ENCODE results near the gene HPX.

The HPX gene, protein sequence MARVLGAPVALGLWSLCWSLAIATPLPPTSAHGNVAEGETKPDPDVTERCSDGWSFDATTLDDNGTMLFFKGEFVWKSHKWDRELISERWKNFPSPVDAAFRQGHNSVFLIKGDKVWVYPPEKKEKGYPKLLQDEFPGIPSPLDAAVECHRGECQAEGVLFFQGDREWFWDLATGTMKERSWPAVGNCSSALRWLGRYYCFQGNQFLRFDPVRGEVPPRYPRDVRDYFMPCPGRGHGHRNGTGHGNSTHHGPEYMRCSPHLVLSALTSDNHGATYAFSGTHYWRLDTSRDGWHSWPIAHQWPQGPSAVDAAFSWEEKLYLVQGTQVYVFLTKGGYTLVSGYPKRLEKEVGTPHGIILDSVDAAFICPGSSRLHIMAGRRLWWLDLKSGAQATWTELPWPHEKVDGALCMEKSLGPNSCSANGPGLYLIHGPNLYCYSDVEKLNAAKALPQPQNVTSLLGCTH

DNA sequence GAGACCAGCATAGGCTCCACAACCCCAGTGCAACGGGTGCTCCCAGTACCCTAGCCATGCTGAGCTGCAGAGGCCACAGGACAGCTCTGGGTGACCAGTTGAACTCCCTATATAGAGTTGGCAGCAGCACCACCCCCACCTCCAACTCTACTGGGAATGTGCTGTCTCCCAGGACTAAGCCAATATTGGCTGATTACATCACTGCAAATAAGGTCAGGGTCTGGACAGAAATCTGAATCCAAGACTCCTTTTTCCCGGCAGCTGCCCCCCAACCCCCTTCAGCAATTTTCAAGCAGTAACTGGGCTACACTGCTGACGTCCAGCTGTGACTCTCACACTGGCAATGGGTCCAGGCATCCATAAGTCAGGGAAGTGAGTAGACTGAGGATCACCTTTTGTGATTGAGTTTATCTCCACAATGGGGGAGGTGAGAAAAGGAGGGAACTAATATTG is at the start of gene HPX:
Gene HPX (minus strand): TSS at position 82 of the 453 bp plus-strand sequence. CDS start 24 bp downstream, at position 58.
- no peak for DNase-seq (ENCODE audit: low read depth)

DNA sequence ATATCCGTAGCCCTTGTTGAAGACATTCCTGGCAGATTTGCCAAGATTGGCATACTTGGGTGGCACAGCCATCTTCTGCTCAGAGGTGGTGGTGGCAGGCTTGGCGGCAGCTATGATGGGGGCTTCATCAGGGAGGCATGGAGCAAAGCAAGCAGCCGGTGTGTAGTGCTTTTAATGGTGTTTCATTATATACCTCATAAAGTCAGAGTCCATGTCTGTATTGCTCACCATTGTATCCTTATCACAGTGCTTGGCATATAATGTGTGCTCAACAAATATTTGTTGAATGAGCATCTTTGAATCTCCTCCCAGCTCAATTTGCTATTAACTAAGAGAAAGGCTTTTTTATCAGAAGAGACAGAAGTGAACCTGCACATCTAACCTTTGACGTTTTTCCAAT is 48.5 kb upstream of the HPX start:
- DNase-seq (ENCODE audit: low read depth), result no peak

DNA sequence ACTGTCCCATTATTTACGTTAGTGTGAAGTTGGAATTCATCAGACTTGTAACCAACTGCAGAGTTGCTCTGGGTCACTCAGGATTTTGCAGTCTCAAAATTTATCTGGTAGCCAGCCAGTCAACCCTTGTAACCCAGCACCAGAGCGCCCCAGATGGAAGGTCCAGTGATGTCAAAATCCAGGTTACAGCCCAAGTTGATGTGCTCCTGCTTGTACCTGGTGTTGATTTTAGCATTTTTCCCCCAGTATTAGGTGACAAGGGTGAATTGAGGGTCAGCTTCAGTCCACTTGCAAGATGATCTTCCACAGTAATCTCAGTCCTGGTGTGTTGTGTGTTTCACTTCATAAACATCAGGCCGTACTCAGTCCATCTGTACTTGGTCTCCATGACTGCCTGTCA is 48.0 kb upstream of the HPX start:
- DNase-seq (ENCODE audit: low read depth), result no peak

DNA sequence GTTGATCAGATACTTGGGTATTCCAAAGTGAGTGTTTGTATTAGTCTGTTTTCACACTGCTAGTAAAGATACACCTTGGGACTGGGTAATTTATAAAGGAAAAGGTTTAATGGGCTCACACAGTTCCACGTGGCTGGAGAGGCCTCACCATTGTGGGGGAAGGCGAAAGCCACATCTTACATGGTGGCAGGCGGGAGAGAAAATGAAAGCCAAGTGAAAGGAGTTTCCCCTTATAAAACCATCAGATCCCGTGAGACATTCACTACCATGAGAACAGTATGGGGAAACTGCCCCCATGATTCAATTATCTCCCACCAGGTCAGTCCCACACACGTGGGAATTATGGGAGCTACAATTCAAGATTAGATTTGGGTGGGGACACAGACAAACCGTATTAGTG is 47.6 kb upstream of the HPX start:
- DNase-seq (ENCODE audit: low read depth), result no peak

DNA sequence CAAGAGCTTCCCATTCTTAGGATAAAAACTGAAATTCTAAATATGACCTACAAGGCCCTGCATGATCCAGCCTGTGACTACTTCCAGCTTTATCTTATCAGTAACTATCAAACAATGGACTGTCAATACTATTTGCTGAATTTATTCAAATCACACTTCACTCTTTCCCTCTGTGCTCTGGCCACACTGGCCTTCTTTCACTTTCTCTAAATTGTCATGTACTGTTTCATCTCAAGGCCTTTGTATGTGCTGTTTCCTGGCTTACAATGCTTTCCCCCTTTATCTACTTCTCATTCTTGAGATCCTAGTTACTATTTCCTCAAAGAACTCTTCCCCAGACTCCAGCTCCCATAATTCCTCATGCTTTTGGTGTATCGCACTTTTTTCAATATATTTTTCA is 46.2 kb upstream of the HPX start:
- no peak for DNase-seq (ENCODE audit: low read depth)

DNA sequence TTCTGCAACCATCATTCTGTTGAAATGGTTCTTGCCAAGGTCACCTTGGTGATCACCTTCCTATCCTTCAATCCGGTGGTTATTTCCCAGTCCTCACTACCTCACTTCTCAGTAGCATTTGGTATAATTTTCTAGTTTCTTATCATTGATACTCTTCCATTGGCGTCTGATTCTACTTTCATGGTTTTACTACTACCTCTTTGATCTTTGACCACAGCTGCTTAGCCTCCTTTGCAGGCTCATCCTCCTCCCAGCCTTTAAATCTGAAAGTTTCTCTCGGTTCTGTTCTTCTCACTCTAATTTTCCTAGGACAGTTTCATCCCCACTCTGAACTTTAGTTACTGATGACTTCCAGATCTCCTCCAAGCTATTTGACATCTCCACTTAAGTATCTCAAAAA is 45.5 kb upstream of the HPX start:
- no peak for DNase-seq (ENCODE audit: low read depth)

DNA sequence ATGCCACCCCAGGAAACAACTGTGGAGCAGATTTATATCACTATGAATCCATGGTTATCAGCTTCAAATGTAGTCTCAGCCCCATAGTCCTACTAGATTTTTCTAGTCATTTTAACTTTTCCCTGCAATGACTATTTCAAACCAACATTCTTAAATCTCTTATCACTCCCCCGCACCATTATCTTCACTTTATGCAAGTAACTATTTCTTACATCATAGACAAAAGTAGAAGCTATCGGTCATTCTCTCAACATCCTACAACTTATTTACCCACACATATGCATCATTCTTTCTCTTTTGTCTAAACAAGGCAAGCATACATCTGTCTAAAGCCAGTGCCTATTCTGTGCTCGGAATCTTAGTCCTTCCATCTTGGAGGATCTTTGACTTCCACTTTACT is 44.9 kb upstream of the HPX start:
- no peak for DNase-seq (ENCODE audit: low read depth)

DNA sequence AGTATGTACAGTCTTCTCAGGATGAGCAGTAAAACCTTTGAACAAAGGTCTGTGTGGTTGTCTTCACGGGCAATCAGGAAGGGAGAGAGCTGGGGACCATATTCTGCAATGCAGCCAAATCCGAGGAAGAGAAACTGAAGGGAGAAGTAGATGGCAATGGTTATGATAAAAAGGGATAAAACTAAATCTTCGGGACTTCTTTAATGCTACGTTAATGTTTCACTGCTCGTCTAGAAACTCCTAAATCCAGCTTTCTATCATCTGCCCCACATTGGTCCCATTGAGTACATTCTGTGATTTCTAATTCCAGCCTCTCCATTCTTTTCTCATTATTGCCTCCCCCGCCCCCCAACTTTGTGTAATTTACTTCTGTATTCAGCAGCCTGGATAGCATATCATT is 42.2 kb upstream of the HPX start:
- no peak for DNase-seq (ENCODE audit: low read depth)

DNA sequence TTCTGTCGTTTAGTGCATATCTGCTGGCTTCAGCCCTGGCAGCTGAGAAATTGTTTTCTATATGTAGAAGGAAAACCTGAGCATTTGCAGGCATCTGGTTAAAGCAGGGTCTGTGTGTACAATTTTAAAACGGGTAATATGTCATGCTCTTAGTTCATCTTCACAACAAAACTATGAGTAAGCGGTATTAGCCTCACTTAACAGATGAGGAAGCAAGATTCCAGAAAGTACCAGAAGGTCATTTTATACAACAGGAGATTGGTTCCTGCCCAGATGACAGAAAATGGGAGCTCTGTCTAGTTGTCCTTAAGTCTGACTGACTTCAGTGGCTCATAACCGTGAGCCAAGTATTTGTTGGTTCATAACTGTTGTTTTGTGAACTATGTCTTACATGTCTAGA is 41.7 kb upstream of the HPX start:
- no peak for DNase-seq (ENCODE audit: low read depth)

DNA sequence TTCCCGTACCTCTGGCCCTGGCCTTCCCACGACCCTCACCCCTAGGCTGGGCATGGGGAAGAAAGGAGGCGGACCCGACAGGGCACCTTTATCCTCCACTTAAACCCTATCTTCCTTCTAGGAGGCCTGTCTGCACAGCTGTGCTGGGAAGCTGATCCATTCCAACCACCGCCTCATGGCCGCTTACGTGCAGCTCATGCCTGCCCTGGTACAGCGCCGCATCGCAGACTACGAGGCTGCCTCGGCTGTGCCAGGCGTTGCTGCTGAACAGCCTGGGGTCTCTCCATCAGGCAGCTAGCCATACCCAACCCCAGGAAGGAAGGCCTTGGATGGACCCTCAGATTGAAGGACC is 41.1 kb upstream of the HPX start:
- no peak for DNase-seq (ENCODE audit: low read depth)

DNA sequence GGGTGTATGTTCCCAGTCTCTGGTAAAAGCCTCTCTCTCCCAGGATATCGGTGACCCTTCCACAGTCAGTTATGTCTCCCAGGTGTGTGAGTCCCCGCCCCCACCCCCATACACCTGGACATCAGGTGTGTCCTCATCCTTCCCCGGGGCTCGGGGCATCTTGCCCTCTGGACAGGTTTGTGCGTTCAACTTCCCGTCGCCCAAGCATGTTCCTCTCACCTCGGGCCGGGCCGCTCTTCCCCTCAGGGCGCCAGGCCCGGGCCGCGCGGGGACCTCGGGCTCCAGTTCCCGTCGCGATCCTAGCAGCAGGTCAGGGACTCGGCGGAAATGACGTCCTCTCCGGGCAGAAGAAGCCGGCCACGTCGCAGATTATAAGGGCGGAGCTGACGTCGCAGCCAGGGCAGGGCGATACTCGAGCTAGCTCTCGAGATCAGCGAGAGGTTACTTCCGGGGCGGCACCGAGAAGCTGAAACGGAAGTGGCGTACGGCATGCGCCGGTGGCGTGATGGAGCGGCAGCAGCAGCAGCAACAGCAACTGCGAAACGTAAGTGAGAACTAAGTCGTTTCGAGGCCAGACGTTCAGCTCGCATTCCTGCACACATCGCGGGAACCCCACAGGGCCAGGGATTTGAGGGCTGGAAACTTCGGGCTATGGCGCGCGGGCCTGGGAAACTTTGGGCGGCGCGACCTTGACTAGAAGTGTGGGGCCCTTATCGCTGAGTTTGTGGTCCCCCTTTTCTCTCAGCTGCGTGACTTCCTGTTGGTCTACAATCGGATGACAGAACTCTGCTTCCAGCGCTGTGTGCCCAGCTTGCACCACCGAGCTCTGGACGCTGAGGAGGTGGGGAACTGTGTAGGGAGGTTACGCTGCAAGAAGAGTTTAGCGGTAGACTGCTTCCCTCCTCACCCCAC is 40.5 kb upstream of the HPX start, which contains the start of the genes ARFIP2 and TIMM10B:
Gene ARFIP2 (minus strand): TSS at position 320 of the 912 bp plus-strand sequence. CDS start 910 bp downstream, outside the sequence.
Gene TIMM10B (plus strand): TSS at position 490 of the 912 bp plus-strand sequence. CDS start 16 bp downstream, at position 506.
- DNase-seq (ENCODE audit: low read depth), result peak; percentile 87

DNA sequence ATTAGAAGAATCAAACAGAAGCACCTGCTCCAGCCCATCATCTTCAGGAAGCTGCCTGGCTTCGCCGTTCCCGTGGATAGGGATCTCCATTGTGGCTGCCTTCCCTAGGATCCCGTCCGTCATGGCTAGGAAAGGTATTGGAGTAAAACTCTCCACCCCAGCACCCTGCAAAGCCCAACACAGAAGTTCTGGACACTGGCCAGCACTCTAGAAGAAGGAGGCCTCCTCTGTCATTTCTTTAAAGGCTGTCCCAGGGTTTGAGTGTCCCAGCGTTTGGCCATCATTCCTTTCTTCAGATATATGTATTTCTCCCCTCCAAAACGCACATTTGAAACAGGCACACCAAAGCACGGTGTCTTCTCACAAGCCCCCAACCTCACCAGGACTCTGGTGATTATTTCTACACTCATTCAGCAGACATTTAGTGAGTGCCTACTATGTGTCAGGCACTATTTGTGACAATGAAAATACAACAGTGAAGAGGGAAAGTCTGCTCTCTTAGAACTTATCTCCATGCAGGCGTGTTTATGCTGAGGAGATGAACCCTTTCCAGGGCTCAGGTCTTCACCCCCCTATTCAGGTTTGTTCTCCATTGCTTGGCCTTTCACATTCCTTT is 39.6 kb upstream of the HPX start:
- DNase-seq (ENCODE audit: low read depth), result no peak

DNA sequence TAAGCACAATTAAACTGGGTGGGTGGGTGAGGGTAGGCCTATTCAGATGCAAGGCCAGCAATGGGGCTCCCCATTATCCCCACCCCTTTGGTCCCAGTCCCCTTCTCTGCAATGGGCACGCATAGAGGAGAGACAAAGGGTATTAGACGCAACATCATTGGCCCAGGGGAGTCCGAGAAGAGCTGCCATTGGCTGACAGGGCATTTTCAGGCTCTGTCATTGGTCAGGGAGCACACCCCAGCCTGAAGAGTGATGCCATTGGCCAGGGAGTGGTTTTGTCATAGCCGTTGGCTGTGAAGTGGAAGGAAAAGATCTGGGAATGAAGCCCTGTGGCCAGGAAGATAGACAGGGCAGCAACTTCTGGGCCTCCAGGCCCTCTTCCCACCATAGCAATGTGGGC is 35.8 kb upstream of the HPX start:
- no peak for DNase-seq (ENCODE audit: low read depth)

DNA sequence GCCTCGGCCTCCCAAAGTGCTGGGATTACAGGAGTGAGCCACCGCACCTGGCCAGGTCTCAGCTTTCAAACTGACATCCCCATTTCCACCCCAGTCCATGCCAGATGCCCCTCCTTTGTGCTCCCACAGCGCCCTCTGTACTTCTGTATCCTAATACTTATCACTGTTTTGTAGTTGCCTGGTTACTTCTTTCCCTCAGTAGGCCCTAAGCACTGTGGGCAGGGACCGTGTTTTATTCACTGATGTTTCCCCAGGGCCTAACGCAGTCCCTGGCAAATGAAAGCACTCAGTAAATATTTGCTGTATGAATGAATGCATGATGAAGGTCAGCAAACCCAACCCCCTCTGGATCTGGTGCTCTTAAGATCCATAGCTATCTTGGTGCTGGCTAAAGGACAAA is 35.1 kb upstream of the HPX start:
- DNase-seq (ENCODE audit: low read depth), result no peak

DNA sequence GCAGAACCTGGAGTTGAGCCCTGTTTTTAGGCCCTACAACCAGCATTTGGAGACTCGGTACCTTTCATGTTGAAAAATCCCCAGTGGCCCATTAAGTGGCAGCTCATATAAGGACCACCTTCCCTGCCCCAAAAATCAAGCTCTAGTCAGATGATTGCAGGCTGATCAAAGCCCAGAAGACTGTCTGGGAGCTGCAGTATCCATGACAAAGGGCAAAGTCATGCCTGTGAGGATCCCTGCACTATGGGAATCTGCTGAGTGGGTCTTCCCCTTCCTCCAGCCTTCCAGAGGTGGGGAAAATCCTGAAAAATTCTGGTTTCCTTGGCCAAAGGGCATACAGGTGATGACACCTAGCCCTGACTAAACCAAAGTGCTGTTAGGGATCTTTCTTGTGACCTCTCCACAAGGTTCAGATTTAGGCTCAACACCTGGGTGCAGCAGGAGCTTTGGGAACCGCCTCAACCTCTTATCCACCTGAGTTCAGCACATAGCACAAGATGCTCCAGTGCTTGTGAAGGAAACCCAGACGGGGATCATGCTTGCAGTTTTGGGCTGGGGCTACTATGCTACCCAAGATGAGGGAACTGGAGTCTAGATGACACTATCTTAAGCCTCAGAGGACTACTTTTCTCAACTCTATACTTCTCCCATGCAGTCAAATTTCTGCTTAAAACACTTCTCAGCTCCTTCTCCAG is 34.2 kb upstream of the HPX start:
- no peak for DNase-seq (ENCODE audit: low read depth)

DNA sequence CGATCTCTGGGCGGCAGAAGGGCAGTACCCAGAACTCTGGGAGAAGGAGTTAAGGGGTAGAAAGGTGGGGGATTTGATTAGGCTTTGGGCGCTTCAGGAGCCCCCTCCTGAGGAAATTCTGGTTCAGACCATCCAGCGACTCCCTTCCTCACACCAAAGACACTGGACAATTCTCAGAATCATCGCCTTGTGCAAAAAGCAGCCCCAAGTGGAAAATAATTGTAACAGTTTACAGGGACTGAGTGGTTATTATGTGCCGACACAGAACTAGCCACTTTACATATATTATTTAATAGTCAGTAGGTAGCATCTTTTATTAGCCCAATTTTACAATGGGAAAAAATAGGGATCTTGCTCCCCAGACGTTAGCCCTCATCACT is 33.6 kb upstream of the HPX start:
- peak; percentile 17 for DNase-seq (ENCODE audit: low read depth)

DNA sequence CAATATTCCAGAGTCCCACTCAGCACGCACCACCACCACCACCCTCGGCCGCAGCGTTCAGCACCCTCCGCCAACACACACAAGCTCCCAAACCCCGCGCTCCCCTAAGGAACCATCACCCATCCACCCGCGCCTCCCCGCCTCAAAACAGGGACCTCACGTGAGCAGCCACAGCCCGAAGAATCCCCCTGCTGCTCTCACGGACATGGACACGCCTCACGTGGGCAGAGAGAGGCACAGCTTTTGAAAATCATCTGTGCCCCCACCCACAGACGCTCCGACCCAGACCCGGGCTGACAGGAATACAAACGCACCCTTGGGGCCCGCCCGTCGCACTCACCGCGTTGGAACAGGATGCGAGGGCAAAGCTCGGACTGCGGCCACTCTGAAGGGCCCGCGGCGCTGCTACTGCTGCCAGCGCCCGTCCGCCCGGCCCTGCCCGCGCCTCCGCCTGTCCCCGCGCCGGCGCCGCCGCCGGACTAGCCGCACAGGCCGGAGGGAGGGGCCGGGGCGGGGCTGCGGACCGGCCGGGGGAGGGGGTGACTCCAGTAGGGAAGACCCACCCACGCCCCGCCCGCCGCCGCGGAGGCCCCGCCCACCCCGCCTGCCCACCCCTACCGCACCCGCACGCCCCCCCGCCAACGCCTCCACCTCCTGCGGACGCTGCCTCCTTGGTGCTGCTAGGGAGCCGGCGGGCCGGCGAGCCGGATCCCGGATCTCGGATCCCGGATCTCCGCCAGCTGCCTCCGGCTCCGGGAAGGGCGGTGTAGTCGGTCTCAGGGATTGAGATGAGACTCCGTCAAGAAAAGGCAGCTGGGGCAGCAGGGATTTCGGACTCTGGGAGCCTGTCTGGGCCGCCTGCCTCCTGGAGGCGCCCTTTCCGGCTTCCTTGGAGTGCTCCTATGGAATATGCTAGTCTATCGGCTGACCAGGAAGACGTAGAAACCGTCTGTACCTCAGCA is 32.9 kb upstream of the HPX start, which contains the start of gene TRIM3:
Gene TRIM3 (minus strand): TSS at position 491 of the 962 bp plus-strand sequence. CDS start 8,246 bp downstream, outside the sequence.
- DNase-seq (ENCODE audit: low read depth), result peak; percentile 70

DNA sequence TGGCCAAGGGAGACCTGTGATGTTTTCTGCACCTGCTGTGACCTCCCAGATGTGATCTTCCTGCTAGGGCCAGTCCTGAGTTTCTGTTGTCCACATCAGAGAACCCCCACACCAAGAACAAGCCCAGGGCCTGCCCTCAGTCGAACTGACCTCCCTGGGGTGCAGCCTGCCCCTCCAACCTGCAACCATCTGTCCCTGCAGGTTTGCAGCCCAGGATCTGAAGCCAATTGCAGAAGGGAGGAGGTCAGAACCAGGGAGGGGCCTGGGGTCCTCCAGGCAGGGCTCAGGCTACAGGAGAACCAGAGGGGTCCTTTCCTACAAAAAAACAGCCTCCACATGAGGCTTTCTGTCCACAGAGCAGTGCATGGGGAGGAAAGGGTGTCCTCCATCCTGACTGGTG is 32.1 kb upstream of the HPX start:
- no peak for DNase-seq (ENCODE audit: low read depth)

DNA sequence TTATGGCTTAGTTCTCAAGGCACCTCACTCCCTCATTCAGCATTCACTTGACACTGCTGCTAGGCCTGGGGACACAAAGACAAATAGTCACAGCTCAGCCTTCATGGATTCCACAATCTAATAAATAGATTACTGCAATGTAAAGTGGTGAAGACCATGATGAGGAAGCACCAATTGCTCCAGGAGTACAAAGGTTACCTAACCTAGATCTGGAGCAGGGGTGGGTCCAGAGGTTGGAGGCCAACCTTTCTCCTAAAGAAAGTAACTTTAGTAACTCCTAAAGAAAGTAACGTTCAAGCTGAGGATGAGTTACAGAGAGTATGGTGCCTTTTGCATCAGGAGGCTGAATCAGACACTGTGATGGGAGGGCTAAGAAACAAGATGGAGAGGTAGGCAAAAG is 28.8 kb upstream of the HPX start:
- no peak for DNase-seq (ENCODE audit: low read depth)

DNA sequence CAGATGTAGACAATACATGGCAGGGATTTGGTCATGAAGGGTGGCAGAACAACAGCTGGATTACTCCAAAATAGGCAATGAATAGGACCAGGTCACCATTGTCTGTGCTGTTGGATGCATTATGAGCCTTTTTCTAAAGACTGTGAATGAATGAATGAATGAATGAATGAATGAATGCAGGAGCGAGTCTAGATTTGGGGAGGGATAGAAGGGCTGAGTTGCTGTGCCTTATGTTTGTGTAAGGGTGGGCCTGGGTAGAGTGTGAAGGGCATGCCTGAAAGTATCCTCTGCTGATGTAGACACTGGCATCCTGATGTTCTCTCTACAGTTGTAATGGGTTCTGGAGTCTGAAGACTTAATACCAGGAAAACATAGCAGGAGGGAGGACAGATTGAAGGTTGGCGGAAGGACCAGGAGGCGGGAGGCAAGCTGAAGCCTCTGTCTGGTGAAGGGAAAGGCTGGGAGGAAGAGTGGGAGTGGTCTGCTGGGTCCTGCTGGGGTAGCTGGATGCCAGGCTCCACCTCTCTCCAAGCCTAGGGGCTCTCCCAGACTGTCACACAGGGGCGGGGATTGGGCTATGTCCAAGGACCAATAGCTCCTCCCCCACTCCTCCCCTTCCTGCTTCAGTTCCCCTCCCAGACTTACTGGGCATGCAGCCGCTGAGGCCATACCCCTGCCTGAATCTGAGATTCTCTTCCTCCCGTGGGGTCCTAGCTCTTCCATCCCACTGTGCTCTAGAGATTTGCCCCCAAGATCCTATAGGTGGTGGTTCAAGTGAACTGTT is 28.1 kb upstream of the HPX start:
- DNase-seq (ENCODE audit: low read depth), result no peak

Data from HS-27A (cell line).